Adrenal gland (tissue), 12 donors: ENCODE data around the gene ARMCX1. TPM values are rescaled to one million over a fixed set of nuclear protein-coding genes. Genes with fewer than 3 reads are reported as not detected.
"Not testable (repeated sequence)": the region's sequence is repeated elsewhere in the genome, so short reads cannot be mapped to it uniquely, and the experiment has no call there.

Experiments
- DNase-seq, 7 donors: peaks; one replicate each; pipeline ENCODE4 v3.0.0-alpha.2; 2019 to 2020
- H3K27ac ChIP-seq, 5 donors: fragments of 200-600 bp; sonication (generic) in 4 of 5; 1 replicate in 3 of 5; 2 replicates in 2 of 5; pipeline versions ENCODE4 v1.5.1 to v1.8.0; 2016 to 2020; ENCODE audit warnings: mild to moderate bottlenecking in 1 of 5
- H3K27me3 ChIP-seq: fragments of 200-600 bp; 2 replicates; pipeline ENCODE4 v1.8.0; 2021
- H3K36me3 ChIP-seq, 2 donors: fragments of 200-600 bp; replicated peaks in 1 of 2; 1 replicate in 1 of 2; 2 replicates in 1 of 2; pipeline versions ENCODE4 v1.5.1 to v1.8.0; 2018 to 2022
- H3K4me1 ChIP-seq, 2 donors: fragments of 200-600 bp; replicated peaks in 1 of 2; 1 replicate in 1 of 2; 2 replicates in 1 of 2; pipeline versions ENCODE4 v1.5.1 to v1.8.0; 2018 to 2021
- H3K4me3 ChIP-seq, 4 donors: fragments of 200-600 bp; sonication (generic) in 3 of 4; one replicate each; pipeline ENCODE4 v1.5.1; 2016 to 2018
- H3K9me3 ChIP-seq, 3 donors: fragments of 200-600 bp; sonication (generic) in 1 of 3; replicated peaks in 1 of 3; 1 replicate in 2 of 3; 2 replicates in 1 of 3; pipeline versions ENCODE4 v1.5.1 to v1.8.0; 2016 to 2021
- POLR2A ChIP-seq, 2 donors: fragments of 450-650 bp; IDR thresholded peaks; one replicate each; pipeline ENCODE4 v1.6.1; 2017; ENCODE audit warnings: antibody characterized with exemption in 2 of 2, mild to moderate bottlenecking in 2 of 2, moderate library complexity in 1 of 2
- WGBS, 4 donors: extraction: QIAGEN DNeasy Blood & Tissue Kit in 2 of 4; methylation state at CpG; one replicate each; pipeline versions ENCODE4 v1.1.5 to v1.1.7; 2013 to 2017; 5-methylcytosine and 5-hydroxymethylcytosine counted together
- intact Hi-C, 2 donors: fragments of 100-400 bp; cut with DNase I; formaldehyde crosslinking; loops; one replicate each; pipeline versions ENCODE4 v1.14.1 to v1.15.0; 2022 to 2023
- polyA plus RNA-seq, 3 donors: library from polyadenylated mRNA; stranded (reverse); fragments of 200-250 nt in 2 of 3; fragments of 350-450 nt in 1 of 3; fragmentation: Illumina TruSeq in 1 of 3; extraction: RNeasy Lipid Tissue Mini Kit (QIAGEN cat#74804) in 1 of 3; gene quantifications; one replicate each; pipeline ENCODE4 v1.2.3, GENCODE V29; 2013 to 2014
- total RNA-seq, 9 donors: library from RNA; depleted of rRNA in 4 of 9; stranded (reverse); fragments of >200 nt in 4 of 9; fragments of 120-200 nt in 1 of 9; fragmentation: NEBNext Ultra II Directional in 1 of 9; extraction: Animal tissue kit (Norgen Biotek cat#: 25700) in 1 of 9; gene quantifications; one replicate each; pipeline versions ENCODE4 v1.1.0 to v1.2.4, GENCODE V29; 2013 to 2023
- TF ChIP-seq, protein P1 (sequence below), 6 experiments: fragments of 450-650 bp in 4 of 6; fragments of 200-600 bp in 2 of 6; sonication (generic) in 1 of 6; IDR thresholded peaks; 1 replicate in 5 of 6; 2 replicates in 1 of 6; pipeline versions ENCODE4 v1.5.1 to v1.8.0; 2016 to 2021; ENCODE audit warnings: antibody characterized with exemption in 6 of 6, mild to moderate bottlenecking in 2 of 6, moderate library complexity in 1 of 6
- donor health status: healthy with polysubstance abuse.
- donor health status: Bipolar disorder and iron deficiency.
- donor health status: DM: yes; HTN: yes; CAD: no.
- donor health status: DM: no; HTN: no; CAD: no.
- donor health status: DM: no; HTN: no; CAD: no.
- donor health status: DM: yes; HTN: yes; CAD: no.

The ARMCX1 gene
- total and polyA plus RNA-seq, 12 donors = 19.1 to 79.6 (median 41.3) TPM

DNA sequence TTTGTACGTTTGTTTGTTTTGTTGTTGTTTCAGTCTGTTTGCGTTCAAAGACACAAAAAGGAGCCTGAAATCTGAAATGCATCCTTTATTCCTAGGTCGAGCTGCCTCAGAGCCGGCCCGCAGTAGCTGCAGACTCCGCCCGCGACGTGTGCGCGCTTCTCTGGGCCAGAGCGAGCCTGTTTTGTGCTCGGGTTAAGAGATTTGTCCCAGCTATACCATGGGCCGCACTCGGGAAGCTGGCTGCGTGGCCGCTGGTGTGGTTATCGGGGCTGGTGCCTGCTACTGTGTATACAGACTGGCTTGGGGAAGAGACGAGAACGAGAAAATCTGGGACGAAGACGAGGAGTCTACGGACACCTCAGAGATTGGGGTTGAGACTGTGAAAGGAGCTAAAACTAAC lies 2.4 kb downstream of the ARMCX1 start:
- 73 to 96% (median 85%) methylated on average over 21 to 23 of the region's 23 CpGs for WGBS, 4 donors
- Histone ChIP-seq H3K9me3 (no peaks in the 10 kb centered on the region), H3K4me1 (no peaks in the 10 kb centered on the region), H3K4me3 (no peak overlapping the region), H3K36me3 (peaks cover 0 to 13% of the 10 kb centered on the region in 2 donors), H3K27ac (no peak overlapping the region), H3K27me3 (no peaks in the 10 kb centered on the region)
- DNase-seq = no peak
- intact Hi-C loops = no loop called here
- no peak for TF ChIP-seq POLR2A (IDR thresholded peaks at IDR 0.05)
- TF ChIP-seq, protein P1, sequence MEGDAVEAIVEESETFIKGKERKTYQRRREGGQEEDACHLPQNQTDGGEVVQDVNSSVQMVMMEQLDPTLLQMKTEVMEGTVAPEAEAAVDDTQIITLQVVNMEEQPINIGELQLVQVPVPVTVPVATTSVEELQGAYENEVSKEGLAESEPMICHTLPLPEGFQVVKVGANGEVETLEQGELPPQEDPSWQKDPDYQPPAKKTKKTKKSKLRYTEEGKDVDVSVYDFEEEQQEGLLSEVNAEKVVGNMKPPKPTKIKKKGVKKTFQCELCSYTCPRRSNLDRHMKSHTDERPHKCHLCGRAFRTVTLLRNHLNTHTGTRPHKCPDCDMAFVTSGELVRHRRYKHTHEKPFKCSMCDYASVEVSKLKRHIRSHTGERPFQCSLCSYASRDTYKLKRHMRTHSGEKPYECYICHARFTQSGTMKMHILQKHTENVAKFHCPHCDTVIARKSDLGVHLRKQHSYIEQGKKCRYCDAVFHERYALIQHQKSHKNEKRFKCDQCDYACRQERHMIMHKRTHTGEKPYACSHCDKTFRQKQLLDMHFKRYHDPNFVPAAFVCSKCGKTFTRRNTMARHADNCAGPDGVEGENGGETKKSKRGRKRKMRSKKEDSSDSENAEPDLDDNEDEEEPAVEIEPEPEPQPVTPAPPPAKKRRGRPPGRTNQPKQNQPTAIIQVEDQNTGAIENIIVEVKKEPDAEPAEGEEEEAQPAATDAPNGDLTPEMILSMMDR (IDR thresholded peaks at IDR 0.05) = no peak

DNA sequence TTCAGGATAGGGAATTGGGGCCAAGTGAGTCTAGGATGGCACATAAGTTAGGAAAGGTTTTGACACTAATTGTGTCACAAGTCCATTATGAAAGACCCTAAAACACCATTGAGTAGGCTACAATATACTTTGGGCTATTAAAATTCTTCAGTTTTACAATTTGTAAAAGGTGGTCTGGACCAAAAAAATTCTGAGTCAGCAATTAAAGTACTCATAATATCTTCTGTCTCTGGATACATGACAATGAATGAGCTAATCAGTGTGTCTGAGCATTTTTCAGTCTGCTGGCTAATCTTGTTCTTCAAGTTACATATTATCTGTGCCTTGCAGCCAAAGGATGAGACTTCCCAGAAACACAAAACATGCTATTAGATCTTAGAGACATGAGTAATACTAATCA lies 14.3 kb downstream of the ARMCX1 start:
- Histone ChIP-seq H3K9me3 (no peaks in the 10 kb centered on the region), H3K4me3 (no peak overlapping the region), H3K27me3 (peaks cover 7% of the 10 kb centered on the region), H3K4me1 (no peaks in the 10 kb centered on the region), H3K27ac (no peak overlapping the region), H3K36me3 (no peaks in the 10 kb centered on the region)
- intact Hi-C loops = no loop called here
- no peak for DNase-seq
- TF ChIP-seq POLR2A (IDR thresholded peaks at IDR 0.05) = no peak
- TF ChIP-seq, protein P1 (IDR thresholded peaks at IDR 0.05) = no peak

DNA sequence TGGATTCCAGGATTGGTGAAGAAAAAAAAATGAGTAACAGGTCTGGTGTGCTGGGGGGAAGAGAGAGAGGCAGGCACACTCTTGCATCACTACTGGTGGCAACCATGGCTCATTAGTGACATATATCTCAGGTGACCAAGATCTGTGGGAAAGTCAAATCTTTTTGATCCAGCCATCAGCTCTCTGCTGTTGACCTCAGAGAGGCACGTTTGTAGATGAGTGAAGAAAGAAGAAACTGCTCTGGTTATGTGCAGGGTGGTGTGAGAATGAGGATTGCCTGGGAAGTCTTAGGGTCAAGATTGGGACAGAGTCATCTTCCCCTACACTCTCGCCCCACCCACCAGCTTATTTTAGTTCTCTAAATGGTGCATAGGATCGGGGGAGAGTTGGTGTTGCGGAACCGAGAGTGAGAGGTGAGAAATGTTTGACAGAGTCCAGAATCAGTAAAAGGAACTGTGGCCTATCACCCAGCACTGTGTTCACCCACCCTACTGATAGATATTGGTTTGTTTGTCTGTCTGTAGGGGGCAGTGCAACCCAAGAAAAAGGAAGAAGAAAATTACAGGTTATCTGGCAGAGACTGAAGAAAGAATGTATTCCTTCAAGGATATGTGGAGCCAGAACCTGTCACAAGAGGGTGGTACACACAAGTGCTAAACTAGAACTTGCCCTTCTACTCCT lies 45.5 kb downstream of the ARMCX1 start:
- H3K4me1 ChIP-seq = no peaks in the 10 kb centered on the region
- no peak overlapping the region for H3K4me3 ChIP-seq
- intact Hi-C loops = loop anchor here in 1 of 2 donors (10.0 kb wide), 1 partner anchor 181 kb away; no protein-coding TSS in a partner anchor
- H3K27me3 ChIP-seq = peaks cover 20% of the 10 kb centered on the region
- H3K36me3 ChIP-seq = no peaks in the 10 kb centered on the region
- H3K9me3 ChIP-seq = no peaks in the 10 kb centered on the region
- H3K27ac ChIP-seq = no peak overlapping the region
- WGBS, 4 donors = 3 to 11% (median 7%) methylated on average over 5 of the region's 5 CpGs
- TF ChIP-seq POLR2A (IDR thresholded peaks at IDR 0.05) = no peak
- TF ChIP-seq, protein P1 (IDR thresholded peaks at IDR 0.05) = peak in 5 of 6 experiments; percentile 65 to 83 (median 77)
- DNase-seq = peak in 5 of 7 donors; percentile 25 to 47 (median 45)

DNA sequence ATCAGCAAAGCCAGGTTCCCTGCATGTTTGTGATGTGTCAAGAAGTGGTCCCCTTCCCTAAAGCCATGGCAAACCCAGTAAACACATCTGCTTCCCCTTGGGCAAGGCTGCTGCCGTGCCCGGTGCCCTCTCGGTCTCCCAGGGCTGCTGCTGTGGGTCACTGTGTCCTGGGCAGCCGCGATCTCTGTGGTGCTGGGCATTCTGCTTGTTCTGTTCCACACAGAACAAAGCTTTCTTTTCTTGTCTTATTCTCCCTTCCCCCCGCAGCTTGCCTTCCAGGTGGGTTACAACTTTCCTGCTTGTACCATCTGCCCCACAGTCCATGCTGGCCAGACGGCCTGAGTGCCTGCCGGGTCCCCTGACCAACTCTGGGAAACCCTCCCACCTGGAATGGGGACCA lies 49.2 kb downstream of the ARMCX1 start:
- not testable (repeated sequence) for H3K36me3 ChIP-seq, H3K9me3 ChIP-seq, H3K27me3 ChIP-seq, H3K4me3 ChIP-seq, H3K4me1 ChIP-seq, H3K27ac ChIP-seq, DNase-seq
- intact Hi-C loops = loop anchor here in 1 of 2 donors (10.0 kb wide), 1 partner anchor 185 kb away; no protein-coding TSS in a partner anchor
- WGBS, 4 donors = 87 to 100% (median 95%) methylated on average over 2 to 5 of the region's 8 CpGs

DNA sequence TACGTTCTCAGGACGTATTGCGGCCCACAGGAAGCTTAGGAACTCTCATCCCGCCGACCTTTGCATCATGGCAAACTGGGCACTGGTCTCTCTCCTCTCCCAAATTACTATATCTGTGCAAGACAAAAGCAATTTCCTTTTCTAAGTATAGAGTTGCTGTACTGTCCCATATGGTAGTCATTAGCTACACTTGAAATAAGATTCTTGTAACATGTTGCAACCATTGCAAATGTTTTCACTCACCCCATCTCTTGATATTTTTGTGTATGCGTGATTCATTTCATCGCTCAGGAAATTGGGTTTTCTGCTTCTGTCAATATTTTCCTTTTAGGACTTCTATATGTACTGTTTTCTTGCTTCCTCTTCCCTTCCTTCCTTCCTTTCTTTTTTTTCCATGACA lies 51.7 kb downstream of the ARMCX1 start:
- Histone ChIP-seq H3K27me3 (peaks cover 3% of the 10 kb centered on the region), H3K36me3 (no peaks in the 10 kb centered on the region), H3K27ac (no peak overlapping the region), H3K4me3 (no peak overlapping the region), H3K4me1 (no peaks in the 10 kb centered on the region), H3K9me3 (no peaks in the 10 kb centered on the region)
- intact Hi-C loops = no loop called here
- no peak for DNase-seq
- TF ChIP-seq, protein P1 (IDR thresholded peaks at IDR 0.05) = no peak
- no peak for TF ChIP-seq POLR2A (IDR thresholded peaks at IDR 0.05)
- 67 to 89% (median 77%) methylated on average over 2 to 6 of the region's 7 CpGs for WGBS, 4 donors
